Measurements from ENCODE around the gene KCNH1. TPM values are rescaled to one million over a fixed set of nuclear protein-coding genes. Genes with fewer than 3 reads are reported as not detected.

KCNH1 gene
- polyA plus RNA-seq, 2 of the 4 experiments (the other 2 are of a cell fraction), result 5.1 to 7.9 TPM

DNA sequence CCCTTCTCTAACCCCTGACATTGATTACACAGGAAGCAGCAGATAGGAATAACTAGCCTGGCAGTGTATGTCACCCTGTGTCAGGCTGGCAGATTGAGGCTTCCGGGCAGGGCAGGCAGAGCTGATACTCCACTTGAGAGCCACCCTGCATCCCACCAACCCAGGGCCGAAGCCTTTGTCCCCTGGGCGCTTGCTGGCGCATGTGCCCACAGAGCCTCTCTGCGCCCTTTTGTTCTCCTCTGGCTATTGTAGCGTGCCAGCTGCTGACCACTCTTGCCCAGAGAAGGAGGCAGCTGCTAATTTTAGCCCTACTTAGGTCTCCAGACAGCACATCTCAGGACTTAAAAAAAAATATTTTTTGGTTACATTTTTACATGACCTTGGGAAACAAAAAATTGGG is 500.3 kb downstream of the KCNH1 start:
- CTCF ChIA-PET, result interaction anchor here (1.0 to 1.7 kb wide), 2 partner anchors 11 to 14 kb away, joined by 3 to 4 read pairs; no protein-coding TSS in a partner anchor

DNA sequence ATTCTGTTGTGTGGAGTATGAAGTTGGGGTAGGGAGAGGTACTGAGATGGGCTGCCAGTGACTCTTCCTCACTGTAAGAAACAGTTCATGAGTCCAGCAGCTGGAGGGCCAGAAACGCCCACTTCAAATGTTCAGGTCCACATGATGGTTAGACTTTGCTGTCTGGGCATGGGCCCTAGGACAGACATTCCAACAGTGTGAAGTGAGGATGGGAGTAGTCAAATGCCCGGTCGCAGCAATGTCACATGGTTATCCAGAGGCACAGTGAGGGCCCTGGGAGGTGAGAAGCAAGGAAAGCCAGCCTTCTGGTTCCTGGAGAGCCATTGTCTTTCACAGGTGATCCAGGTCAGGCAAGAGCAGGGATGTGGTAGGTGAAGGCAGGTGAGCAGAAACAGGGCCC is 500.8 kb downstream of the KCNH1 start:
- no peak for FAIRE-seq
- 72% methylated on average over 3 of the region's 3 CpGs for WGBS (ENCODE audit: missing lambda C conversion rate)

More for the DNA sequence above, 500.3 kb downstream of the KCNH1 start:
- Histone ChIP-seq H3K27ac (0 out of 6 replicates have a peak overlapping the region, but pooled peaks of 1 of the 2 experiments have one; percentile 32), H3K4me2 (no peak overlapping the region), H3K9me3 (no peaks in the 10 kb centered on the region), H3K4me3 (no peak overlapping the region), H3K4me1 (peaks cover 7% of the 10 kb centered on the region; the same call in 1 of the 3 replicates)
- FAIRE-seq (no peak), ATAC-seq (no peak), DNase-seq (ENCODE audit: low read depth in 1 of 2, low spot score in 1 of 2) (no peak)
- WGBS (ENCODE audit: missing lambda C conversion rate), result 90% methylated on average over 6 of the region's 6 CpGs
- TF ChIP-seq NR3C1 (IDR thresholded peaks at IDR 0.05) (no peak), ZSCAN20 (CRISPR knock-in tag; IDR thresholded peaks at IDR 0.05) (no peak), GATA3 (IDR thresholded peaks at IDR 0.05; ENCODE audit: borderline replicate concordance) (no peak), TP53 (CRISPR knock-in tag; IDR thresholded peaks at IDR 0.05) (no peak), SREBF2 (IDR thresholded peaks at IDR 0.05) (no peak), ZNF302 (CRISPR knock-in tag; IDR thresholded peaks at IDR 0.05) (no peak), FOSL2 (IDR thresholded peaks at IDR 0.05) (no peak), FOSL2 (CRISPR knock-in tag; IDR thresholded peaks at IDR 0.05) (no peak), MYC (IDR thresholded peaks at IDR 0.05; ENCODE audit: borderline replicate concordance, low read length) (no peak), JUNB (IDR thresholded peaks at IDR 0.05) (no peak), MAZ (IDR thresholded peaks at IDR 0.05; ENCODE audit: borderline replicate concordance, low read depth, low read length) (no peak), FOSB (CRISPR knock-in tag; IDR thresholded peaks at IDR 0.05) (no peak)
- TF ChIP-seq, protein P1, sequence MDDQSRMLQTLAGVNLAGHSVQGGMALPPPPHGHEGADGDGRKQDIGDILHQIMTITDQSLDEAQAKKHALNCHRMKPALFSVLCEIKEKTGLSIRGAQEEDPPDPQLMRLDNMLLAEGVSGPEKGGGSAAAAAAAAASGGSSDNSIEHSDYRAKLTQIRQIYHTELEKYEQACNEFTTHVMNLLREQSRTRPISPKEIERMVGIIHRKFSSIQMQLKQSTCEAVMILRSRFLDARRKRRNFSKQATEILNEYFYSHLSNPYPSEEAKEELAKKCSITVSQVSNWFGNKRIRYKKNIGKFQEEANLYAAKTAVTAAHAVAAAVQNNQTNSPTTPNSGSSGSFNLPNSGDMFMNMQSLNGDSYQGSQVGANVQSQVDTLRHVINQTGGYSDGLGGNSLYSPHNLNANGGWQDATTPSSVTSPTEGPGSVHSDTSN (IDR thresholded peaks at IDR 0.05), result no peak
- TF ChIP-seq, protein P2, sequence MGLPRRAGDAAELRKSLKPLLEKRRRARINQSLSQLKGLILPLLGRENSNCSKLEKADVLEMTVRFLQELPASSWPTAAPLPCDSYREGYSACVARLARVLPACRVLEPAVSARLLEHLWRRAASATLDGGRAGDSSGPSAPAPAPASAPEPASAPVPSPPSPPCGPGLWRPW (IDR thresholded peaks at IDR 0.05), result no peak
- TF ChIP-seq, protein P3, sequence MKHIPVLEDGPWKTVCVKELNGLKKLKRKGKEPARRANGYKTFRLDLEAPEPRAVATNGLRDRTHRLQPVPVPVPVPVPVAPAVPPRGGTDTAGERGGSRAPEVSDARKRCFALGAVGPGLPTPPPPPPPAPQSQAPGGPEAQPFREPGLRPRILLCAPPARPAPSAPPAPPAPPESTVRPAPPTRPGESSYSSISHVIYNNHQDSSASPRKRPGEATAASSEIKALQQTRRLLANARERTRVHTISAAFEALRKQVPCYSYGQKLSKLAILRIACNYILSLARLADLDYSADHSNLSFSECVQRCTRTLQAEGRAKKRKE (CRISPR knock-in tag; IDR thresholded peaks at IDR 0.05; ENCODE audit: low read depth), result no peak
- POLR2A ChIA-PET, result no interaction called here

More for the DNA sequence above, 500.8 kb downstream of the KCNH1 start:
- Histone ChIP-seq H3K4me2 (no peak overlapping the region), H3K27ac (no peak overlapping the region), H3K4me1 (peaks cover 9% of the 10 kb centered on the region), H3K4me3 (no peak overlapping the region), H3K9me3 (no peaks in the 10 kb centered on the region)
- ATAC-seq (no peak), DNase-seq (ENCODE audit: low read depth in 1 of 2, low spot score in 1 of 2) (no peak)
- TF ChIP-seq KDM1A (IDR thresholded peaks at IDR 0.05; ENCODE audit: low read depth), result no peak
- TF ChIP-seq CHD2 (IDR thresholded peaks at IDR 0.05; ENCODE audit: low read length, partially characterized antibody), result no peak
- no peak for TF ChIP-seq GATA3 (IDR thresholded peaks at IDR 0.05; ENCODE audit: borderline replicate concordance)
- no peak for TF ChIP-seq RFX5 (IDR thresholded peaks at IDR 0.05)
- TF ChIP-seq, protein P2 (IDR thresholded peaks at IDR 0.05), result no peak
- TF ChIP-seq, protein P4, sequence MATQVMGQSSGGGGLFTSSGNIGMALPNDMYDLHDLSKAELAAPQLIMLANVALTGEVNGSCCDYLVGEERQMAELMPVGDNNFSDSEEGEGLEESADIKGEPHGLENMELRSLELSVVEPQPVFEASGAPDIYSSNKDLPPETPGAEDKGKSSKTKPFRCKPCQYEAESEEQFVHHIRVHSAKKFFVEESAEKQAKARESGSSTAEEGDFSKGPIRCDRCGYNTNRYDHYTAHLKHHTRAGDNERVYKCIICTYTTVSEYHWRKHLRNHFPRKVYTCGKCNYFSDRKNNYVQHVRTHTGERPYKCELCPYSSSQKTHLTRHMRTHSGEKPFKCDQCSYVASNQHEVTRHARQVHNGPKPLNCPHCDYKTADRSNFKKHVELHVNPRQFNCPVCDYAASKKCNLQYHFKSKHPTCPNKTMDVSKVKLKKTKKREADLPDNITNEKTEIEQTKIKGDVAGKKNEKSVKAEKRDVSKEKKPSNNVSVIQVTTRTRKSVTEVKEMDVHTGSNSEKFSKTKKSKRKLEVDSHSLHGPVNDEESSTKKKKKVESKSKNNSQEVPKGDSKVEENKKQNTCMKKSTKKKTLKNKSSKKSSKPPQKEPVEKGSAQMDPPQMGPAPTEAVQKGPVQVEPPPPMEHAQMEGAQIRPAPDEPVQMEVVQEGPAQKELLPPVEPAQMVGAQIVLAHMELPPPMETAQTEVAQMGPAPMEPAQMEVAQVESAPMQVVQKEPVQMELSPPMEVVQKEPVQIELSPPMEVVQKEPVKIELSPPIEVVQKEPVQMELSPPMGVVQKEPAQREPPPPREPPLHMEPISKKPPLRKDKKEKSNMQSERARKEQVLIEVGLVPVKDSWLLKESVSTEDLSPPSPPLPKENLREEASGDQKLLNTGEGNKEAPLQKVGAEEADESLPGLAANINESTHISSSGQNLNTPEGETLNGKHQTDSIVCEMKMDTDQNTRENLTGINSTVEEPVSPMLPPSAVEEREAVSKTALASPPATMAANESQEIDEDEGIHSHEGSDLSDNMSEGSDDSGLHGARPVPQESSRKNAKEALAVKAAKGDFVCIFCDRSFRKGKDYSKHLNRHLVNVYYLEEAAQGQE (IDR thresholded peaks at IDR 0.05), result no peak
- no peak for TF ChIP-seq HEYL (CRISPR knock-in tag; IDR thresholded peaks at IDR 0.05)
- TF ChIP-seq JUNB (IDR thresholded peaks at IDR 0.05), result no peak
- TF ChIP-seq ZSCAN20 (CRISPR knock-in tag; IDR thresholded peaks at IDR 0.05), result no peak
- TF ChIP-seq, protein P5, sequence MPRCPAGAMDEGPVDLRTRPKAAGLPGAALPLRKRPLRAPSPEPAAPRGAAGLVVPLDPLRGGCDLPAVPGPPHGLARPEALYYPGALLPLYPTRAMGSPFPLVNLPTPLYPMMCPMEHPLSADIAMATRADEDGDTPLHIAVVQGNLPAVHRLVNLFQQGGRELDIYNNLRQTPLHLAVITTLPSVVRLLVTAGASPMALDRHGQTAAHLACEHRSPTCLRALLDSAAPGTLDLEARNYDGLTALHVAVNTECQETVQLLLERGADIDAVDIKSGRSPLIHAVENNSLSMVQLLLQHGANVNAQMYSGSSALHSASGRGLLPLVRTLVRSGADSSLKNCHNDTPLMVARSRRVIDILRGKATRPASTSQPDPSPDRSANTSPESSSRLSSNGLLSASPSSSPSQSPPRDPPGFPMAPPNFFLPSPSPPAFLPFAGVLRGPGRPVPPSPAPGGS (IDR thresholded peaks at IDR 0.05), result no peak
- no peak for TF ChIP-seq POLR2A (IDR thresholded peaks at IDR 0.05; ENCODE audit: low read length)
- no peak for TF ChIP-seq BHLHE40 (IDR thresholded peaks at IDR 0.05; ENCODE audit: low read depth, low read length)
- no peak for TF ChIP-seq POLR2AphosphoS2 (conservative IDR thresholded peaks at IDR 0.05; ENCODE audit: low read length)
- no peak for TF ChIP-seq NFE2L2 (conservative IDR thresholded peaks at IDR 0.05; ENCODE audit: low read length)
- no peak for TF ChIP-seq PHF8 (IDR thresholded peaks at IDR 0.05; ENCODE audit: borderline replicate concordance, low read depth)
- no peak for TF ChIP-seq RNF2 (IDR thresholded peaks at IDR 0.05; ENCODE audit: borderline replicate concordance, low read depth)
- TF ChIP-seq CBX2 (IDR thresholded peaks at IDR 0.05; ENCODE audit: borderline replicate concordance, low read depth), result no peak
- no peak for TF ChIP-seq ESRRA (IDR thresholded peaks at IDR 0.05; ENCODE audit: borderline replicate concordance, low read length)
- TF ChIP-seq ZNF302 (CRISPR knock-in tag; IDR thresholded peaks at IDR 0.05), result no peak
- no peak for TF ChIP-seq HOXB5 (CRISPR knock-in tag; IDR thresholded peaks at IDR 0.05)
- CTCF ChIA-PET, result interaction anchor here (1.0 to 1.7 kb wide), 2 partner anchors 10 to 13 kb away, joined by 3 to 4 read pairs; no protein-coding TSS in a partner anchor
- POLR2A ChIA-PET, result no interaction called here

All from A549 (cell line).